ENCODE data around the gene ITM2A.

Gene ITM2A

GRCh38 chrX:79366556-79366872 is 620 bp downstream of the ITM2A start:
- Mint-ChIP-seq H3K4me1 (ENCODE audit: low read depth) (peaks cover 16% of the 10 kb centered on the region), H3K4me3 (peak overlapping the region; percentile 48), H3K36me3 (ENCODE audit: low read depth) (no peaks in the 10 kb centered on the region), H3K9me3 (no peaks in the 10 kb centered on the region), H3K27ac (no peak overlapping the region), H3K27me3 (peaks cover 7% of the 10 kb centered on the region)
- intact Hi-C loops (cut with micrococcal nuclease): no loop called here

GRCh38 chrX:79365591-79365990 is 1.5 kb downstream of the ITM2A start:
- H3K9me3 Mint-ChIP-seq: no peaks in the 10 kb centered on the region
- no peak overlapping the region for H3K27ac Mint-ChIP-seq
- no peaks in the 10 kb centered on the region for H3K36me3 Mint-ChIP-seq (ENCODE audit: low read depth)
- H3K4me3 Mint-ChIP-seq: no peak overlapping the region
- H3K27me3 Mint-ChIP-seq: peaks cover 7% of the 10 kb centered on the region
- intact Hi-C loops (cut with micrococcal nuclease): no loop called here
- peaks cover 16% of the 10 kb centered on the region for H3K4me1 Mint-ChIP-seq (ENCODE audit: low read depth)

- no peak overlapping the region for H3K4me3 Mint-ChIP-seq
- H3K27ac Mint-ChIP-seq: no peak overlapping the region
- intact Hi-C loops (cut with micrococcal nuclease): no loop called here
- no peaks in the 10 kb centered on the region for H3K36me3 Mint-ChIP-seq (ENCODE audit: low read depth)
- peaks cover 16% of the 10 kb centered on the region for H3K4me1 Mint-ChIP-seq (ENCODE audit: low read depth)
- H3K9me3 Mint-ChIP-seq: no peaks in the 10 kb centered on the region
- peaks cover 7% of the 10 kb centered on the region for H3K27me3 Mint-ChIP-seq
Measured at GRCh38 chrX:79364306-79364705, 2.8 kb downstream of the ITM2A start.

GRCh38 chrX:79361192-79361870 is 5.8 kb downstream of the ITM2A start:
- intact Hi-C loops (cut with micrococcal nuclease): no loop called here
- Mint-ChIP-seq H3K27me3 (peaks cover under 1% of the 10 kb centered on the region), H3K4me1 (ENCODE audit: low read depth) (peaks cover 5% of the 10 kb centered on the region), H3K27ac (no peak overlapping the region), H3K4me3 (no peak overlapping the region), H3K9me3 (no peaks in the 10 kb centered on the region), H3K36me3 (ENCODE audit: low read depth) (no peaks in the 10 kb centered on the region)

- no peak overlapping the region for H3K4me3 Mint-ChIP-seq
- no peaks in the 10 kb centered on the region for H3K4me1 Mint-ChIP-seq (ENCODE audit: low read depth)
- no peaks in the 10 kb centered on the region for H3K36me3 Mint-ChIP-seq (ENCODE audit: low read depth)
- peaks cover 2% of the 10 kb centered on the region for H3K9me3 Mint-ChIP-seq
- no peaks in the 10 kb centered on the region for H3K27me3 Mint-ChIP-seq
- H3K27ac Mint-ChIP-seq: no peak overlapping the region
- intact Hi-C loops (cut with micrococcal nuclease): no loop called here
Measured at GRCh38 chrX:79336869-79337815, 30.0 kb downstream of the ITM2A start.

GRCh38 chrX:79330022-79330421 is 37.1 kb downstream of the ITM2A start:
- Mint-ChIP-seq H3K27me3 (no peaks in the 10 kb centered on the region), H3K4me1 (ENCODE audit: low read depth) (no peaks in the 10 kb centered on the region), H3K27ac (no peak overlapping the region), H3K36me3 (ENCODE audit: low read depth) (no peaks in the 10 kb centered on the region), H3K9me3 (no peaks in the 10 kb centered on the region), H3K4me3 (no peak overlapping the region)
- intact Hi-C loops (cut with micrococcal nuclease): no loop called here

GRCh38 chrX:79325263-79325958 is 41.7 kb downstream of the ITM2A start:
- H3K9me3 Mint-ChIP-seq: no peaks in the 10 kb centered on the region
- H3K27ac Mint-ChIP-seq: no peak overlapping the region
- H3K27me3 Mint-ChIP-seq: no peaks in the 10 kb centered on the region
- H3K4me3 Mint-ChIP-seq: no peak overlapping the region
- H3K36me3 Mint-ChIP-seq (ENCODE audit: low read depth): no peaks in the 10 kb centered on the region
- H3K4me1 Mint-ChIP-seq (ENCODE audit: low read depth): no peaks in the 10 kb centered on the region
- intact Hi-C loops (cut with micrococcal nuclease): no loop called here

Measured in dendritic cell treated with granulocyte-macrophage colony-stimulating factor and Interleukin-4, amounts not matched to agents 40 ng/mL and 50 ng/mL, for 4 days (primary cell).